T-helper 22 cell (primary cell): ENCODE measurements around the gene FAM98C.

Experiments used
- DNase-seq: peaks from one replicate; pipeline ENCODE4 v3.0.0-alpha.2; 2020; ENCODE audit warnings: low read depth

The FAM98C gene

DNA sequence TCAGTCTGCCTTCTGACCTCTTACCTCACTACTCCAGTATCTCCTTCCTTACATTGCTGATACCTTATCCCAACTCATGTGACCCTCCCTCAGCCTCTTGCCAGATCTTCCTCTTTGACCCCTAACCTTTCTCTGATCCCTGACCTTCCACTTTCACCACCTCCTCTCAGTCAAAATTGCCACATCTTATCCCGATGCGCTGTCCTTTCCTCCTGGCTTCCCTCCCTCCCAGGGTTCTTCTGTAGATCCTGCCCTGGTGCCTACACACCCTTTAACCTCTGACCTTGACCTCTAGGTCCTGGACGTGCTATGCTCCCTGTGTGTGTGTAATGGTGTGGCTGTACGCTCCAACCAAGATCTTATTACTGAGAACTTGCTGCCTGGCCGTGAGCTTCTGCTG is 54.3 kb downstream of the FAM98C start:
- no peak for DNase-seq

- no peak for DNase-seq
These were observed 55.0 kb downstream of the FAM98C start for GRCh38 chr19:38457690-38458405.
